ENCODE data around the gene ZNF532.

DNA sequence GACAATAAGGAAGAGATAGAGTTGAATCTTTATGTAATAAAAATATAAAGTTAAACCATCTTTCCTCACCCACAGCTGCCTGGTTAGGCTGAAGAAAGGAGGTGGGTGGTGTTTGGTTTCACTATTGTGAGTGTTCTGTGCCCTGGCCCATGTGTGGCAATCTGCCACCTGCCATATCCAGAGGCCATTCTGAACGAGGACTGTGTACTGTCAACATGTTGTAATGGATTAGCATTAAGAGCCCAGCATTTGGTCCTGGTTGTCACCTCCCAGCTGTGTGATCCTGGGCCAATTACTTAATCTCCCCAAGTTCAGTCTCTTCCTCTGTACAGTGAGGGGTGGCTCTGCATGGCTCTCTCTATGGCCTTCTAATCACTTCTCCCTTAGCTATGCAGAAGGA lies 156.8 kb downstream of the ZNF532 start:
- TF ChIP-seq GATA2 (IDR thresholded peaks at IDR 0.05; ENCODE audit: low read depth, low read length) (0 out of 2 replicates have a peak, but pooled peaks have one; percentile 9), GATA3 (IDR thresholded peaks at IDR 0.05; ENCODE audit: low read depth, low read length) (no peak)

Measured in SH-SY5Y (cell line).